ENCODE data around the gene CELF4. TPM values are rescaled to one million over a fixed set of nuclear protein-coding genes. Genes with fewer than 3 reads are reported as not detected.

Gene CELF4
- polyA plus RNA-seq, 4 donors, result 3.2 to 7.8 (median 3.8) TPM; not detected in 1

DNA sequence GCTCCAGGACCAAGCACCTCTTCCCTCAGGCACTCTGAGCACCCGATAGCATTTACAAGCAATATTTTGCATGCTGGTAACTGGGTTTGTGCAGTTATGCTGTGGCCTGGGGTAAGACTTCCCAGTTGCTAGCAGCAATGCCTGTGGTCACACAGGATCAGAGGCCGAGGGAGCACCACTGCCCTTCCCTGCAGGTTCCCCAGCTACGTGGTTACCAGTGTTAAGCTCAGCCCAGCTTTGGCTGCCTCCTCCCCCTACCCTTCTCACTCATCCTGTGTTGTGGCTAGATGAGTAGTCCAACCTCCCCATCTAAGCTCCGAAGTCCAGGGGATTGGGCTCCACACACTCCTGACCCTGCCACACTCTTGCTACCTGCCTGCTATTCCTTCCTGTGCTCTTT, 141.1 kb downstream of the CELF4 start:
- Histone ChIP-seq H3K36me3 (ENCODE audit: control insufficient read depth in 3 of 3, insufficient read depth in 2 of 3, low read depth in 1 of 3, low read length in 3 of 3) (no peaks in the 10 kb centered on the region), H3K4me1 (ENCODE audit: control insufficient read depth in 3 of 3, insufficient read depth in 2 of 3, low read depth in 1 of 3, low read length in 2 of 3) (no peaks in the 10 kb centered on the region), H3K27ac (ENCODE audit: low read depth in 1 of 3, low read length in 2 of 3) (no peak overlapping the region), H3K4me3 (ENCODE audit: low read depth in 1 of 3, low read length in 3 of 3) (no peak overlapping the region), H3K27me3 (ENCODE audit: control insufficient read depth in 3 of 3, insufficient read depth in 3 of 3, low read length in 3 of 3) (no peaks in the 10 kb centered on the region), H3K9me3 (ENCODE audit: control insufficient read depth in 2 of 2, insufficient read depth in 1 of 2, low read depth in 1 of 2, low read length in 1 of 2) (no peaks in the 10 kb centered on the region)
- no peak for FAIRE-seq
- 72 to 78% (median 77%) methylated on average over 4 of the region's 4 CpGs for WGBS, 3 donors
- DNase-seq, result no peak

GRCh38 chr18:37422596-37422995, 143.0 kb downstream of the CELF4 start:
- H3K36me3 ChIP-seq (ENCODE audit: control insufficient read depth in 3 of 3, insufficient read depth in 2 of 3, low read depth in 1 of 3, low read length in 3 of 3), result no peaks in the 10 kb centered on the region
- WGBS, 3 donors, result 60 to 77% (median 67%) methylated on average over 6 of the region's 6 CpGs
- no peak overlapping the region for H3K27ac ChIP-seq (ENCODE audit: low read depth in 1 of 3, low read length in 2 of 3)
- no peak overlapping the region for H3K4me3 ChIP-seq (ENCODE audit: low read depth in 1 of 3, low read length in 3 of 3)
- H3K27me3 ChIP-seq (ENCODE audit: control insufficient read depth in 3 of 3, insufficient read depth in 3 of 3, low read length in 3 of 3), result no peaks in the 10 kb centered on the region
- no peak for FAIRE-seq
- H3K4me1 ChIP-seq (ENCODE audit: control insufficient read depth in 3 of 3, insufficient read depth in 2 of 3, low read depth in 1 of 3, low read length in 2 of 3), result no peaks in the 10 kb centered on the region
- H3K9me3 ChIP-seq (ENCODE audit: control insufficient read depth in 2 of 2, insufficient read depth in 1 of 2, low read depth in 1 of 2, low read length in 1 of 2), result no peaks in the 10 kb centered on the region
- DNase-seq, result no peak

GRCh38 chr18:37422116-37422515, 143.5 kb downstream of the CELF4 start:
- FAIRE-seq, result no peak
- Histone ChIP-seq H3K36me3 (ENCODE audit: control insufficient read depth in 3 of 3, insufficient read depth in 2 of 3, low read depth in 1 of 3, low read length in 3 of 3) (no peaks in the 10 kb centered on the region), H3K27ac (ENCODE audit: low read depth in 1 of 3, low read length in 2 of 3) (no peak overlapping the region), H3K27me3 (ENCODE audit: control insufficient read depth in 3 of 3, insufficient read depth in 3 of 3, low read length in 3 of 3) (peaks cover 0 to 2% (median 0%) of the 10 kb centered on the region in 3 donors), H3K4me3 (ENCODE audit: low read depth in 1 of 3, low read length in 3 of 3) (no peak overlapping the region), H3K4me1 (ENCODE audit: control insufficient read depth in 3 of 3, insufficient read depth in 2 of 3, low read depth in 1 of 3, low read length in 2 of 3) (no peaks in the 10 kb centered on the region), H3K9me3 (ENCODE audit: control insufficient read depth in 2 of 2, insufficient read depth in 1 of 2, low read depth in 1 of 2, low read length in 1 of 2) (no peaks in the 10 kb centered on the region)
- 57 to 63% (median 61%) methylated on average over 2 of the region's 2 CpGs for WGBS, 3 donors
- DNase-seq, result no peak

- H3K27ac ChIP-seq (ENCODE audit: low read depth in 1 of 3, low read length in 2 of 3), result no peak overlapping the region
- no peaks in the 10 kb centered on the region for H3K4me1 ChIP-seq (ENCODE audit: control insufficient read depth in 3 of 3, insufficient read depth in 2 of 3, low read depth in 1 of 3, low read length in 2 of 3)
- DNase-seq (no peak), FAIRE-seq (no peak)
- 74 to 81% (median 78%) methylated on average over 16 of the region's 16 CpGs for WGBS, 3 donors
- H3K4me3 ChIP-seq (ENCODE audit: low read depth in 1 of 3, low read length in 3 of 3), result no peak overlapping the region
- H3K36me3 ChIP-seq (ENCODE audit: control insufficient read depth in 3 of 3, insufficient read depth in 2 of 3, low read depth in 1 of 3, low read length in 3 of 3), result no peaks in the 10 kb centered on the region
- no peaks in the 10 kb centered on the region for H3K9me3 ChIP-seq (ENCODE audit: control insufficient read depth in 2 of 2, insufficient read depth in 1 of 2, low read depth in 1 of 2, low read length in 1 of 2)
- peaks cover 0 to 2% (median 0%) of the 10 kb centered on the region in 3 donors for H3K27me3 ChIP-seq (ENCODE audit: control insufficient read depth in 3 of 3, insufficient read depth in 3 of 3, low read length in 3 of 3)
These were observed 144.1 kb downstream of the CELF4 start for GRCh38 chr18:37421341-37422077.

- H3K27me3 ChIP-seq (ENCODE audit: control insufficient read depth in 3 of 3, insufficient read depth in 3 of 3, low read length in 3 of 3), result peaks cover 0 to 2% (median 0%) of the 10 kb centered on the region in 3 donors
- no peak for DNase-seq
- no peak overlapping the region for H3K27ac ChIP-seq (ENCODE audit: low read depth in 1 of 3, low read length in 2 of 3)
- no peaks in the 10 kb centered on the region for H3K9me3 ChIP-seq (ENCODE audit: control insufficient read depth in 2 of 2, insufficient read depth in 1 of 2, low read depth in 1 of 2, low read length in 1 of 2)
- no peak overlapping the region for H3K4me3 ChIP-seq (ENCODE audit: low read depth in 1 of 3, low read length in 3 of 3)
- no peaks in the 10 kb centered on the region for H3K36me3 ChIP-seq (ENCODE audit: control insufficient read depth in 3 of 3, insufficient read depth in 2 of 3, low read depth in 1 of 3, low read length in 3 of 3)
- no peaks in the 10 kb centered on the region for H3K4me1 ChIP-seq (ENCODE audit: control insufficient read depth in 3 of 3, insufficient read depth in 2 of 3, low read depth in 1 of 3, low read length in 2 of 3)
- 81 to 84% (median 82%) methylated on average over 7 of the region's 7 CpGs for WGBS, 3 donors
- no peak for FAIRE-seq
These were observed 145.2 kb downstream of the CELF4 start for GRCh38 chr18:37420315-37420880.

DNA sequence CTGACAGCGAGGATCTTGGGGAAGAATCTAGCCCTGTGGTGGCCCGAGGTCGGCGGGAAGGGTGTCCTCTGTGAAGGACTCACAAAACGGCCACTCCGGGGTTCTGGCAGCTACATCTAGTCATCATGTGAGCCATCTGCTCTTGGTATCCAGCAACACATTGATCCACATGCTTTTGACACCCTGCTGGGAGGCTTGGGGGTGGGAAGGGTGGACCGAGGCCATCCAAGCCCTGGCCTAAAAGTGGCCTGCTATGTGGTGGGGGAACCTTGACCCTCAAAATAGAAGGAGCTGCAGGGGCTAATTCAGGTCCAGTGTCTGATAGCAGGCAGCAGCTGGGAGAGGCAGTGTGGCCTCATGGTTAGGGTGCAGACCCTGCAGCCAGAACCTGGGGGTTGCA, 145.7 kb downstream of the CELF4 start:
- no peak for FAIRE-seq
- Histone ChIP-seq H3K4me1 (ENCODE audit: control insufficient read depth in 3 of 3, insufficient read depth in 2 of 3, low read depth in 1 of 3, low read length in 2 of 3) (no peaks in the 10 kb centered on the region), H3K9me3 (ENCODE audit: control insufficient read depth in 2 of 2, insufficient read depth in 1 of 2, low read depth in 1 of 2, low read length in 1 of 2) (no peaks in the 10 kb centered on the region), H3K27me3 (ENCODE audit: control insufficient read depth in 3 of 3, insufficient read depth in 3 of 3, low read length in 3 of 3) (peaks cover 0 to 2% (median 0%) of the 10 kb centered on the region in 3 donors), H3K27ac (ENCODE audit: low read depth in 1 of 3, low read length in 2 of 3) (no peak overlapping the region), H3K36me3 (ENCODE audit: control insufficient read depth in 3 of 3, insufficient read depth in 2 of 3, low read depth in 1 of 3, low read length in 3 of 3) (no peaks in the 10 kb centered on the region), H3K4me3 (ENCODE audit: low read depth in 1 of 3, low read length in 3 of 3) (no peak overlapping the region)
- no peak for DNase-seq
- WGBS, 3 donors, result 72 to 85% (median 79%) methylated on average over 7 of the region's 7 CpGs

- Histone ChIP-seq H3K9me3 (ENCODE audit: control insufficient read depth in 2 of 2, insufficient read depth in 1 of 2, low read depth in 1 of 2, low read length in 1 of 2) (no peaks in the 10 kb centered on the region), H3K4me1 (ENCODE audit: control insufficient read depth in 3 of 3, insufficient read depth in 2 of 3, low read depth in 1 of 3, low read length in 2 of 3) (no peaks in the 10 kb centered on the region), H3K4me3 (ENCODE audit: low read depth in 1 of 3, low read length in 3 of 3) (no peak overlapping the region), H3K36me3 (ENCODE audit: control insufficient read depth in 3 of 3, insufficient read depth in 2 of 3, low read depth in 1 of 3, low read length in 3 of 3) (no peaks in the 10 kb centered on the region), H3K27ac (ENCODE audit: low read depth in 1 of 3, low read length in 2 of 3) (no peak overlapping the region), H3K27me3 (ENCODE audit: control insufficient read depth in 3 of 3, insufficient read depth in 3 of 3, low read length in 3 of 3) (peaks cover 0 to 2% (median 0%) of the 10 kb centered on the region in 3 donors)
- no peak for DNase-seq
- FAIRE-seq, result no peak
- 67 to 88% (median 75%) methylated on average over 7 of the region's 7 CpGs for WGBS, 3 donors
These were observed 146.3 kb downstream of the CELF4 start for GRCh38 chr18:37419315-37419714.

- Histone ChIP-seq H3K27ac (ENCODE audit: low read depth in 1 of 3, low read length in 2 of 3) (no peak overlapping the region), H3K4me3 (ENCODE audit: low read depth in 1 of 3, low read length in 3 of 3) (no peak overlapping the region), H3K36me3 (ENCODE audit: control insufficient read depth in 3 of 3, insufficient read depth in 2 of 3, low read depth in 1 of 3, low read length in 3 of 3) (no peaks in the 10 kb centered on the region), H3K9me3 (ENCODE audit: control insufficient read depth in 2 of 2, insufficient read depth in 1 of 2, low read depth in 1 of 2, low read length in 1 of 2) (no peaks in the 10 kb centered on the region), H3K27me3 (ENCODE audit: control insufficient read depth in 3 of 3, insufficient read depth in 3 of 3, low read length in 3 of 3) (peaks cover 0 to 2% (median 0%) of the 10 kb centered on the region in 3 donors), H3K4me1 (ENCODE audit: control insufficient read depth in 3 of 3, insufficient read depth in 2 of 3, low read depth in 1 of 3, low read length in 2 of 3) (no peaks in the 10 kb centered on the region)
- DNase-seq (no peak), FAIRE-seq (no peak)
- WGBS, 3 donors, result 85 to 92% (median 86%) methylated on average over 1 of the region's 1 CpG
These were observed 150.8 kb downstream of the CELF4 start for GRCh38 chr18:37414816-37415215.
